ENCODE results near the gene CHRNB2. TPM values are rescaled to one million over a fixed set of nuclear protein-coding genes. Genes with fewer than 3 reads are reported as not detected.

Gene CHRNB2, protein sequence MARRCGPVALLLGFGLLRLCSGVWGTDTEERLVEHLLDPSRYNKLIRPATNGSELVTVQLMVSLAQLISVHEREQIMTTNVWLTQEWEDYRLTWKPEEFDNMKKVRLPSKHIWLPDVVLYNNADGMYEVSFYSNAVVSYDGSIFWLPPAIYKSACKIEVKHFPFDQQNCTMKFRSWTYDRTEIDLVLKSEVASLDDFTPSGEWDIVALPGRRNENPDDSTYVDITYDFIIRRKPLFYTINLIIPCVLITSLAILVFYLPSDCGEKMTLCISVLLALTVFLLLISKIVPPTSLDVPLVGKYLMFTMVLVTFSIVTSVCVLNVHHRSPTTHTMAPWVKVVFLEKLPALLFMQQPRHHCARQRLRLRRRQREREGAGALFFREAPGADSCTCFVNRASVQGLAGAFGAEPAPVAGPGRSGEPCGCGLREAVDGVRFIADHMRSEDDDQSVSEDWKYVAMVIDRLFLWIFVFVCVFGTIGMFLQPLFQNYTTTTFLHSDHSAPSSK
- 3.6 and 4.1 TPM in 2 replicates for total RNA-seq (2021; fragmentation: NEBNext Ultra II Directional; extraction: Animal tissue kit (Norgen Biotek cat#: 25700))
- 3.1 and 3.4 TPM in 2 replicates for polyA plus RNA-seq (2011; rRNA removed)
- 1.7 TPM for polyA plus RNA-seq (2011; cell fraction: cytosol; rRNA removed)
- 2.6 TPM for polyA plus RNA-seq (2011; cell fraction: nucleus; rRNA removed)
- polyA plus RNA-seq (2012, experiment 1 of 2): 2.5 to 3.3 TPM (median 2.9 TPM) in 4 replicates
- 2.7 TPM for polyA plus RNA-seq (2012, experiment 2 of 2)
- 3.0 TPM for polyA plus RNA-seq (2013, experiment 1 of 2)
- polyA plus RNA-seq (2013, experiment 2 of 2): 3.7 TPM
- 7.1 and 7.6 TPM in 2 replicates for polyA minus RNA-seq (2011; rRNA and poly(A)+ RNA removed)
- 1.2 TPM for polyA minus RNA-seq (2011; cell fraction: cytosol; rRNA and poly(A)+ RNA removed)
- polyA minus RNA-seq (2011; cell fraction: nucleus; rRNA and poly(A)+ RNA removed): 3.0 TPM
- long read RNA-seq, experiment 1, partial matches to known transcripts: 2 of 5 reads
- long read RNA-seq, experiment 1, other reads (novel, unspliced or antisense): 3 of 5 reads
- long read RNA-seq, experiment 2: 0 reads

DNA sequence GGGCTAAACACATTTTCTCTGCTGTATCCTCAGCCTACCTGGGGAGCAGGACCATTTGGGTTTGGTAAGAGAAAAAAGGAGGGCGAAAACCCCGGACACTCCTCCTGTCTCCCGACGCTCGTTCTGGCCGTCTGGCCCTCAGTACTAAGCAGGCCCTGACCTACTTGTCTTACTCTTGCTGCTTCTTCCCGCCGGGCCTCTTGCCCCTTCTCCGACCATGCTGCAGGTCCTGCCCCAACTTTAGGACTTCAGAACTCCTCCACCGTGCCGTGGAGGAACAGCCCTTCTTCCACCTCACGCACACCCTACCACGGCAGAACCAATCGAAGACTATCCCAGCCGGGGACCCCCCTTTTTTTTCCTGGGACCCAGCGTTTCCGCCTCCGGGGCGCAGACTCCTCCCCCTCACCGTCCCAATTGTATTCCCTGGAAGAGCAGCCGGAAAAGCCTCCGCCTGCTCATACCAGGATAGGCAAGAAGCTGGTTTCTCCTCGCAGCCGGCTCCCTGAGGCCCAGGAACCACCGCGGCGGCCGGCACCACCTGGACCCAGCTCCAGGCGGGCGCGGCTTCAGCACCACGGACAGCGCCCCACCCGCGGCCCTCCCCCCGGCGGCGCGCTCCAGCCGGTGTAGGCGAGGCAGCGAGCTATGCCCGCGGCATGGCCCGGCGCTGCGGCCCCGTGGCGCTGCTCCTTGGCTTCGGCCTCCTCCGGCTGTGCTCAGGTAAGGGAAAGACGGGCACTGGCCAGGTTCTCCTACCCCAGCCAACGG is at the start of gene CHRNB2:
CHRNB2 (plus strand) TSS at position 393 of the 771 bp plus-strand sequence; CDS start at position 660, 267 bp downstream.
- Histone ChIP-seq H3K18ac (ENCODE audit: extremely low read depth, low read length) (peak within 1 kb of the TSS; percentile 87), H2BK15ac (ENCODE audit: low read length) (0 out of 2 replicates have a peak within 1 kb of the TSS, but pooled peaks have one; percentile 72), H3K4me1 (replicated peaks in 1 of 4; ENCODE audit: control insufficient read depth in 3 of 4, insufficient read depth in 4 of 4, low read length in 3 of 4) (peaks cover 7 to 21% (median 10%) of the 10 kb centered on the region in 4 experiments; a peak in 6 of 7 replicates), H3K4ac (replicated peaks; ENCODE audit: insufficient read length, low read depth, low read length) (peak within 1 kb of the TSS; percentile 24), H4K91ac (replicated peaks; ENCODE audit: insufficient read length, low read length) (no peak within 1 kb of the TSS), H3K4me2 (ENCODE audit: insufficient read depth in 1 of 2, low read depth in 2 of 2, low read length in 2 of 2) (peak within 1 kb of the TSS; percentile 86 to 97), H3K36me3 (ENCODE audit: control insufficient read depth in 2 of 4, insufficient read depth in 4 of 4, low read length in 3 of 4) (peaks cover 0 to 3% (median 0%) of the 10 kb centered on the region in 4 experiments; a peak in 1 of 8 replicates), H2AFZ (ENCODE audit: low read length) (peak within 1 kb of the TSS; percentile 78; the same call in 1 of the 2 replicates), H2BK120ac (replicated peaks; ENCODE audit: low read depth, low read length) (no peak within 1 kb of the TSS), H3K23me2 (ENCODE audit: low read depth, low read length) (peaks cover 12% of the 10 kb centered on the region), H3K79me1 (ENCODE audit: low read depth, low read length) (no peaks in the 10 kb centered on the region), H3K27me3 (replicated peaks in 1 of 4; ENCODE audit: control insufficient read depth in 3 of 4, extremely low read depth in 1 of 4, insufficient read depth in 3 of 4, low read length in 3 of 4) (peaks cover 0 to 5% (median 0%) of the 10 kb centered on the region in 4 experiments; a peak in 1 of 7 replicates), H3K14ac (ENCODE audit: insufficient read length) (no peak within 1 kb of the TSS), H3K79me2 (ENCODE audit: control insufficient read depth in 1 of 2, insufficient read depth in 2 of 2, low read length in 2 of 2) (no peaks in the 10 kb centered on the region), H3K56ac (replicated peaks; ENCODE audit: insufficient read length, low read depth, low read length) (peak within 1 kb of the TSS; percentile 43), H3K23ac (ENCODE audit: insufficient read length) (no peak within 1 kb of the TSS), H2BK20ac (ENCODE audit: low read length) (no peak within 1 kb of the TSS; the same call in 1 of the 2 replicates), H4K8ac (ENCODE audit: extremely low read depth, insufficient read depth, low read length) (peak within 1 kb of the TSS; percentile 89; the same call in 1 of the 2 replicates), H3K27ac (ENCODE audit: low read depth, low read length) (no peak within 1 kb of the TSS), H3K4me3 (ENCODE audit: extremely low read depth in 1 of 4, insufficient read depth in 2 of 4, low read depth in 3 of 4, low read length in 4 of 4) (peak within 1 kb of the TSS; percentile 53 to 74 (median 67)), H3K9ac (replicated peaks in 1 of 4; ENCODE audit: extremely low read depth in 1 of 4, low read depth in 3 of 4, low read length in 3 of 4) (peak within 1 kb of the TSS in 3 of 4 experiments; percentile 34 to 64 (median 56); a peak in 4 of 7 replicates), H2BK5ac (ENCODE audit: low read depth, low read length) (peak within 1 kb of the TSS; percentile 73; the same call in 1 of the 2 replicates), H4K20me1 (replicated peaks in 1 of 2; ENCODE audit: control insufficient read depth in 1 of 2, insufficient read depth in 2 of 2, low read length in 2 of 2) (peaks cover 0 to 4% of the 10 kb centered on the region in 2 experiments), H4K5ac (ENCODE audit: insufficient read length, low read depth, low read length) (peak within 1 kb of the TSS; percentile 27), H2BK12ac (ENCODE audit: low read depth, low read length) (peak within 1 kb of the TSS; percentile 43; the same call in 1 of the 2 replicates), H2AK5ac (ENCODE audit: low read depth, low read length) (peak within 1 kb of the TSS; percentile 65; the same call in 1 of the 2 replicates), H3K9me3 (ENCODE audit: insufficient read depth in 2 of 2, low read depth in 1 of 2, low read length in 1 of 2) (no peaks in the 10 kb centered on the region)
- FAIRE-seq (no peak), DNase-seq (ENCODE audit: low read depth in 1 of 2, low spot score in 2 of 2) (peak; percentile 84 to 97)
- 2% methylated on average over 37 of the region's 53 CpGs; no CpG with 5 or more reads in 1 of the 2 experiments for WGBS, 2 experiments (ENCODE audit: extremely low coverage in 1 of 2, insufficient coverage in 1 of 2, insufficient read length in 1 of 2, insufficient replicate concordance in 2 of 2, low coverage in 1 of 2, low lambda C conversion rate in 2 of 2, missing lambda C conversion rate in 1 of 2)
- ChIA-PET CTCF (ENCODE audit: partially characterized antibody) (interaction anchor here (0.6 to 2.0 kb wide), 5 partner anchors 8 to 979 kb away, joined by 3 to 6 read pairs (median 3); no protein-coding TSS in a partner anchor), POLR2A (ENCODE audit: partially characterized antibody) (interaction anchor here (0.8 to 1.9 kb wide), 9 partner anchors 8 to 394 kb away, joined by 3 to 9 read pairs (median 4); partner anchors contain the start of gene PYGO2)
- TF ChIP-seq, protein P1, sequence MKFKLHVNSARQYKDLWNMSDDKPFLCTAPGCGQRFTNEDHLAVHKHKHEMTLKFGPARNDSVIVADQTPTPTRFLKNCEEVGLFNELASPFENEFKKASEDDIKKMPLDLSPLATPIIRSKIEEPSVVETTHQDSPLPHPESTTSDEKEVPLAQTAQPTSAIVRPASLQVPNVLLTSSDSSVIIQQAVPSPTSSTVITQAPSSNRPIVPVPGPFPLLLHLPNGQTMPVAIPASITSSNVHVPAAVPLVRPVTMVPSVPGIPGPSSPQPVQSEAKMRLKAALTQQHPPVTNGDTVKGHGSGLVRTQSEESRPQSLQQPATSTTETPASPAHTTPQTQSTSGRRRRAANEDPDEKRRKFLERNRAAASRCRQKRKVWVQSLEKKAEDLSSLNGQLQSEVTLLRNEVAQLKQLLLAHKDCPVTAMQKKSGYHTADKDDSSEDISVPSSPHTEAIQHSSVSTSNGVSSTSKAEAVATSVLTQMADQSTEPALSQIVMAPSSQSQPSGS (IDR thresholded peaks at IDR 0.05; ENCODE audit: low read length): no peak

Measured in H1 (cell line).